B cell (primary cell): Measurements from ENCODE around the gene CAPN5. TPM values are rescaled to one million over a fixed set of nuclear protein-coding genes. Genes with fewer than 3 reads are reported as not detected.
"Not testable (repeated sequence)": the region's sequence is repeated elsewhere in the genome, so short reads cannot be mapped to it uniquely, and the experiment has no call there.

Experiments
- ATAC-seq: fragments of 200-7000 bp; cut with Tn5 transposase; one replicate; pipeline ENCODE4 v1.10.0; 2021; ENCODE audit warnings: low read depth, mild to moderate bottlenecking, moderate number of reproducible peaks, moderate library complexity
- CTCF ChIA-PET: fragments of 350-600 bp; sonication (Branson Sonifier 250); formaldehyde crosslinking; loops from one replicate; lab custom pipeline; 2021; ENCODE audit warnings: antibody characterized with exemption, inconsistent platforms; lab: Charles Lee
- POLR2A ChIA-PET: fragments of 350-600 bp; sonication (Branson Sonifier 250); formaldehyde crosslinking; loops from one replicate; lab custom pipeline; 2021; ENCODE audit warnings: antibody characterized with exemption; lab: Charles Lee
- DNase-seq: peaks from one replicate; pipeline ENCODE4 v3.0.0; 2013
- H2AFZ ChIP-seq: 2 replicates; pipeline ENCODE4 v1.6.1; 2012; ENCODE audit warnings: mild to moderate bottlenecking, low read depth, low read length; ENCODE audit not compliant: insufficient read depth, poor library complexity, severe bottlenecking
- H3K27ac ChIP-seq, 2 donors: 1 replicate in 1 of 2; 2 replicates in 1 of 2; pipeline ENCODE4 v1.5.1; 2012 to 2013; ENCODE audit warnings: low read length in 2 of 2, mild to moderate bottlenecking in 2 of 2, moderate library complexity in 1 of 2
- H3K27me3 ChIP-seq, 4 experiments: fragments of 200-600 bp in 1 of 4; sonication (generic) in 1 of 4; replicated peaks in 1 of 4; 1 replicate in 2 of 4; 2 replicates in 2 of 4; pipeline versions ENCODE4 v1.6.1 to v1.7.0; 2013 to 2016; ENCODE audit warnings: low read length in 3 of 4, mild to moderate bottlenecking in 2 of 4, mixed read lengths in 1 of 4, moderate library complexity in 1 of 4; ENCODE audit not compliant: insufficient read depth in 4 of 4, control insufficient read depth in 3 of 4; ENCODE audit errors: control extremely low read depth in 1 of 4
- H3K36me3 ChIP-seq, 2 experiments: replicated peaks in 1 of 2; 1 replicate in 1 of 2; 2 replicates in 1 of 2; pipeline versions ENCODE4 v1.6.1 to v1.7.1; 2013; ENCODE audit warnings: low read length in 1 of 2; ENCODE audit not compliant: insufficient read depth in 2 of 2, control insufficient read depth in 1 of 2; ENCODE audit errors: control extremely low read depth in 1 of 2, extremely low read depth in 1 of 2
- H3K4me1 ChIP-seq, 2 donors: fragments of 200-600 bp in 1 of 2; sonication (generic) in 1 of 2; 1 replicate in 1 of 2; 2 replicates in 1 of 2; pipeline versions ENCODE4 v1.5.1 to v1.6.1; 2013 to 2017; ENCODE audit warnings: low read length in 2 of 2; ENCODE audit not compliant: control insufficient read depth in 2 of 2, insufficient read depth in 2 of 2
- H3K4me2 ChIP-seq: replicated peaks from 2 replicates; pipeline ENCODE3; 2012; ENCODE audit warnings: mild to moderate bottlenecking, low read depth, low read length; ENCODE audit not compliant: poor library complexity, severe bottlenecking
- H3K4me3 ChIP-seq, 5 experiments: fragments of 200-600 bp in 1 of 5; sonication (generic) in 1 of 5; 1 replicate in 3 of 5; 2 replicates in 2 of 5; pipeline versions ENCODE4 v1.5.1 to v1.7.0; 2011 to 2016; ENCODE audit warnings: low read length in 4 of 5, mild to moderate bottlenecking in 4 of 5, low read depth in 2 of 5, control low read depth in 1 of 5, moderate library complexity in 1 of 5; ENCODE audit not compliant: insufficient read depth in 1 of 5; ENCODE audit errors: control extremely low read depth in 1 of 5, extremely low read depth in 1 of 5
- H3K79me2 ChIP-seq: fragments of 200-600 bp; sonication (generic); one replicate; pipeline ENCODE4 v1.6.0; 2016; ENCODE audit warnings: low read length; ENCODE audit not compliant: control insufficient read depth, insufficient read depth
- H3K9ac ChIP-seq: fragments of 200-600 bp; sonication (generic); 2 replicates; pipeline ENCODE4 v1.6.1; 2017; ENCODE audit warnings: mild to moderate bottlenecking, low read length, moderate library complexity
- H3K9me3 ChIP-seq, 3 donors: one replicate each; pipeline versions ENCODE4 v1.6.1 to v1.7.1; 2013; ENCODE audit warnings: low read length in 2 of 3; ENCODE audit not compliant: control insufficient read depth in 2 of 3, insufficient read depth in 1 of 3; ENCODE audit errors: control extremely low read depth in 1 of 3
- H4K20me1 ChIP-seq: 2 replicates; pipeline ENCODE4 v1.6.0; 2012; ENCODE audit warnings: mild to moderate bottlenecking, low read length; ENCODE audit not compliant: insufficient read depth, control insufficient read depth, poor library complexity, severe bottlenecking
- H3K27ac Mint-ChIP-seq: one replicate; pipeline ENCODE4 v1.8.0; 2021; ENCODE audit warnings: mixed read lengths
- H3K27me3 Mint-ChIP-seq: one replicate; pipeline ENCODE4 v1.8.0; 2021; ENCODE audit warnings: mixed read lengths
- H3K4me1 Mint-ChIP-seq: one replicate; pipeline ENCODE4 v1.8.0; 2021; ENCODE audit warnings: mixed read lengths
- H3K4me3 Mint-ChIP-seq: one replicate; pipeline ENCODE4 v1.8.0; 2021; ENCODE audit warnings: mixed read lengths
- H3K9me3 Mint-ChIP-seq: one replicate; pipeline ENCODE4 v1.8.0; 2022; ENCODE audit warnings: mixed read lengths; ENCODE audit not compliant: insufficient read depth
- CTCF ChIP-seq: fragments of 200-600 bp; IDR thresholded peaks from one replicate; pipeline ENCODE4 v1.8.0; 2022; ENCODE audit warnings: antibody characterized with exemption, mild to moderate bottlenecking
- EZH2 ChIP-seq: IDR thresholded peaks from 2 replicates; pipeline ENCODE4 v1.6.1; 2012; ENCODE audit warnings: borderline replicate concordance, low read depth, mild to moderate bottlenecking, moderate library complexity, low read length; ENCODE audit not compliant: insufficient read depth, poor library complexity, severe bottlenecking
- WGBS: methylation state at CpG from one replicate; pipeline ENCODE4 v1.1.5; 2013; ENCODE audit warnings: missing lambda C conversion rate; ENCODE audit not compliant: insufficient coverage; 5-methylcytosine and 5-hydroxymethylcytosine counted together
- intact Hi-C: fragments of 100-400 bp; cut with micrococcal nuclease; formaldehyde crosslinking; loops from one replicate; pipeline ENCODE4 v1.10.0; 2022
- polyA plus RNA-seq: library from polyadenylated mRNA; depleted of rRNA; stranded (reverse); fragments of >200 nt; gene quantifications from 2 replicates; pipeline ENCODE4 v1.2.3, GENCODE V29; 2012
- total RNA-seq, 2 donors: library from RNA; stranded (reverse); fragments of 120-200 nt in 1 of 2; gene quantifications; 1 replicate in 1 of 2; 2 replicates in 1 of 2; pipeline versions ENCODE4 v1.2.3 to v1.2.4, GENCODE V29; 2013 to 2022

Gene CAPN5
- total and polyA plus RNA-seq, 2 donors (not counting 1 experiment from before 2014, with no cell fraction given) = 0.74 to 0.78 TPM

GRCh38 chr11:77060234-77060633 is 6.5 kb upstream of the CAPN5 start:
- H3K79me2 ChIP-seq = no peaks in the 10 kb centered on the region
- no peak overlapping the region for H3K4me2 ChIP-seq
- no peak overlapping the region for H3K4me3 ChIP-seq
- no peak for ATAC-seq
- Mint-ChIP-seq H3K4me1 (no peaks in the 10 kb centered on the region), H3K27ac (no peak overlapping the region), H3K9me3 (peaks cover 3% of the 10 kb centered on the region), H3K27me3 (peaks cover 19% of the 10 kb centered on the region), H3K4me3 (no peak overlapping the region)
- intact Hi-C loops = no loop called here
- H4K20me1 ChIP-seq = no peaks in the 10 kb centered on the region
- ChIA-PET CTCF (no interaction called here), POLR2A (no interaction called here)
- H3K27ac ChIP-seq = no peak overlapping the region
- peaks cover 0 to 10% (median 0%) of the 10 kb centered on the region in 4 experiments for H3K27me3 ChIP-seq
- DNase-seq = no peak
- WGBS = no CpG with 5 or more reads among the region's 4 CpGs
- H3K9ac ChIP-seq = no peak overlapping the region
- H2AFZ ChIP-seq = no peak overlapping the region
- H3K4me1 ChIP-seq = no peaks in the 10 kb centered on the region
- H3K9me3 ChIP-seq = peaks cover 1 to 26% (median 10%) of the 10 kb centered on the region in 3 donors
- no peak for TF ChIP-seq EZH2
- no peak for TF ChIP-seq CTCF
- no peaks in the 10 kb centered on the region for H3K36me3 ChIP-seq

GRCh38 chr11:77061258-77061657 is 5.5 kb upstream of the CAPN5 start:
- POLR2A ChIA-PET, intact Hi-C loops, H3K27ac Mint-ChIP-seq, H3K4me3 ChIP-seq, H3K9ac ChIP-seq, ATAC-seq, H3K36me3 ChIP-seq, H3K4me1 ChIP-seq, H4K20me1 ChIP-seq, CTCF ChIA-PET, H3K27me3 ChIP-seq, H2AFZ ChIP-seq, H3K9me3 Mint-ChIP-seq, H3K4me2 ChIP-seq, H3K79me2 ChIP-seq, H3K4me3 Mint-ChIP-seq, H3K27ac ChIP-seq, DNase-seq, H3K4me1 Mint-ChIP-seq: not testable (repeated sequence)
- H3K27me3 Mint-ChIP-seq = peaks cover 19% of the 10 kb centered on the region
- WGBS = no CpG with 5 or more reads among the region's 4 CpGs
- H3K9me3 ChIP-seq = peaks cover 1 to 18% (median 10%) of the 10 kb centered on the region in 3 donors
